Sigmoid colon (tissue), 7 donors: Measurements from ENCODE around the gene LRRC10. TPM values are rescaled to one million over a fixed set of nuclear protein-coding genes. Genes with fewer than 3 reads are reported as not detected.
"Not testable (repeated sequence)": the region's sequence is repeated elsewhere in the genome, so short reads cannot be mapped to it uniquely, and the experiment has no call there.

Source experiments
- DNase-seq: peaks from one replicate; pipeline ENCODE4 v3.0.0-alpha.2; 2019
- H3K27ac ChIP-seq, 4 donors: fragments of 200-600 bp; sonication (generic); one replicate each; pipeline ENCODE4 v1.5.1; 2016 to 2019; ENCODE audit warnings: mild to moderate bottlenecking in 1 of 4
- H3K27me3 ChIP-seq, 3 donors: fragments of 200-600 bp; sonication (generic); one replicate each; pipeline ENCODE4 v1.5.1; 2019; ENCODE audit warnings: mild to moderate bottlenecking in 1 of 3
- H3K36me3 ChIP-seq, 4 donors: fragments of 200-600 bp; sonication (generic); one replicate each; pipeline ENCODE4 v1.5.1; 2016 to 2019
- H3K4me1 ChIP-seq, 4 donors: fragments of 200-600 bp; sonication (generic); one replicate each; pipeline ENCODE4 v1.5.1; 2017 to 2019
- H3K4me3 ChIP-seq, 4 donors: fragments of 200-600 bp; sonication (generic); one replicate each; pipeline ENCODE4 v1.5.1; 2017 to 2019; ENCODE audit warnings: mild to moderate bottlenecking in 2 of 4, moderate library complexity in 1 of 4
- H3K9me3 ChIP-seq, 4 donors: fragments of 200-600 bp in 3 of 4; sonication (generic) in 3 of 4; one replicate each; pipeline versions ENCODE4 v1.5.1 to v1.6.1; 2013 to 2019
- EP300 ChIP-seq, 4 donors: sonication (generic); formaldehyde crosslinking; IDR thresholded peaks; one replicate each; pipeline ENCODE4 v1.6.1; 2017; ENCODE audit warnings: antibody characterized with exemption in 4 of 4
- POLR2A ChIP-seq, 2 donors: fragments of 450-650 bp; IDR thresholded peaks; one replicate each; pipeline ENCODE4 v1.6.1; 2016; ENCODE audit warnings: antibody characterized with exemption in 2 of 2, mild to moderate bottlenecking in 2 of 2, moderate library complexity in 2 of 2
- POLR2AphosphoS5 ChIP-seq, 4 donors: sonication (generic); formaldehyde crosslinking; IDR thresholded peaks; one replicate each; pipeline ENCODE4 v1.6.1; 2017; ENCODE audit warnings: antibody characterized with exemption in 4 of 4
- WGBS, 2 donors: extraction: QIAGEN DNeasy Blood & Tissue Kit; methylation state at CpG; one replicate each; pipeline ENCODE4 v1.1.7; 2013; 5-methylcytosine and 5-hydroxymethylcytosine counted together
- intact Hi-C: fragments of 100-400 bp; cut with DNase I; formaldehyde crosslinking; loops from one replicate; pipeline ENCODE4 v1.15.1; 2023
- polyA plus RNA-seq, 3 donors: library from polyadenylated mRNA; stranded (reverse); fragments of 200-250 nt; gene quantifications; one replicate each; pipeline ENCODE4 v1.2.3, GENCODE V29; 2013
- total RNA-seq, 4 donors: library from RNA; depleted of rRNA; stranded (reverse); fragments of >200 nt; gene quantifications; one replicate each; pipeline ENCODE4 v1.1.0, GENCODE V29; 2016
- TF ChIP-seq, protein P1 (sequence below), 4 experiments: fragments of 450-650 bp in 3 of 4; fragments of 200-600 bp in 1 of 4; IDR thresholded peaks; one replicate each; pipeline ENCODE4 v1.5.1; 2016 to 2019; ENCODE audit warnings: antibody characterized with exemption in 4 of 4, mild to moderate bottlenecking in 3 of 4, moderate library complexity in 2 of 4
- donor health status: healthy with polysubstance abuse.
- donor health status: Bipolar disorder and iron deficiency.
- donor health status: healthy.

LRRC10 gene
- total and polyA plus RNA-seq, 7 donors = under 0.01 to 0.01 TPM; not detected in 5

DNA sequence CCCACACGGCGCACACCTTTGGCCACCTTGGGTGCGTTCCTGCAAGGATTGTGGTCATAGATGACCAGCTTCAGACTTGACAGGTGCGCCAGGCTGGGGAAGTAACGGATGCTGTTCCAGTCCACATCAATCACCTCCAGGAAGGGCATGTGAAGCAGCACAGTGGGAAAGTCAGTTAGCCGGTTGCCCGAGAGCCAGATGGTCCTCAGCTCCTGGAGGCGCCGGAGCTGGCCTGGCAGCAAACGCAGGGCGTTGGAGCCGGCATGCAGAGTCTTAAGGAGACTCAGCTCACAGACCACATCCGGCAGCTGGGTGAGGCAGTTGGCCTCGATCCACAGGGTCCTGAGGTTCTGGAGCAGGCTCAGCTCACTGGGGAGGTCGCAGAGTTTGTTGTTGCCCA, 581 bp downstream of the LRRC10 start:
- DNase-seq = no peak
- Histone ChIP-seq H3K36me3 (no peaks in the 10 kb centered on the region), H3K4me3 (no peak overlapping the region), H3K9me3 (no peaks in the 10 kb centered on the region), H3K27ac (no peak overlapping the region), H3K4me1 (no peaks in the 10 kb centered on the region), H3K27me3 (no peaks in the 10 kb centered on the region)
- 93 to 94% methylated on average over 15 of the region's 15 CpGs for WGBS, 2 donors
- TF ChIP-seq, protein P1, sequence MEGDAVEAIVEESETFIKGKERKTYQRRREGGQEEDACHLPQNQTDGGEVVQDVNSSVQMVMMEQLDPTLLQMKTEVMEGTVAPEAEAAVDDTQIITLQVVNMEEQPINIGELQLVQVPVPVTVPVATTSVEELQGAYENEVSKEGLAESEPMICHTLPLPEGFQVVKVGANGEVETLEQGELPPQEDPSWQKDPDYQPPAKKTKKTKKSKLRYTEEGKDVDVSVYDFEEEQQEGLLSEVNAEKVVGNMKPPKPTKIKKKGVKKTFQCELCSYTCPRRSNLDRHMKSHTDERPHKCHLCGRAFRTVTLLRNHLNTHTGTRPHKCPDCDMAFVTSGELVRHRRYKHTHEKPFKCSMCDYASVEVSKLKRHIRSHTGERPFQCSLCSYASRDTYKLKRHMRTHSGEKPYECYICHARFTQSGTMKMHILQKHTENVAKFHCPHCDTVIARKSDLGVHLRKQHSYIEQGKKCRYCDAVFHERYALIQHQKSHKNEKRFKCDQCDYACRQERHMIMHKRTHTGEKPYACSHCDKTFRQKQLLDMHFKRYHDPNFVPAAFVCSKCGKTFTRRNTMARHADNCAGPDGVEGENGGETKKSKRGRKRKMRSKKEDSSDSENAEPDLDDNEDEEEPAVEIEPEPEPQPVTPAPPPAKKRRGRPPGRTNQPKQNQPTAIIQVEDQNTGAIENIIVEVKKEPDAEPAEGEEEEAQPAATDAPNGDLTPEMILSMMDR (IDR thresholded peaks at IDR 0.05) = no peak
- TF ChIP-seq POLR2AphosphoS5 (IDR thresholded peaks at IDR 0.05) = no peak
- TF ChIP-seq POLR2A (IDR thresholded peaks at IDR 0.05) = no peak
- no peak for TF ChIP-seq EP300 (IDR thresholded peaks at IDR 0.05)
- intact Hi-C loops = no loop called here

GRCh38 chr12:69608114-69608513, 2.6 kb downstream of the LRRC10 start:
- H3K36me3 ChIP-seq = peaks cover 0 to 6% (median 2%) of the 10 kb centered on the region in 4 donors
- intact Hi-C loops = no loop called here
- no peaks in the 10 kb centered on the region for H3K4me1 ChIP-seq
- WGBS, 2 donors = 76 to 77% methylated on average over 2 of the region's 2 CpGs
- no peak for TF ChIP-seq POLR2A (IDR thresholded peaks at IDR 0.05)
- no peak for TF ChIP-seq EP300 (IDR thresholded peaks at IDR 0.05)
- no peak for TF ChIP-seq POLR2AphosphoS5 (IDR thresholded peaks at IDR 0.05)
- TF ChIP-seq, protein P1 (IDR thresholded peaks at IDR 0.05) = no peak
- H3K9me3 ChIP-seq = no peaks in the 10 kb centered on the region
- H3K4me3 ChIP-seq = no peak overlapping the region
- no peak for DNase-seq
- H3K27ac ChIP-seq = no peak overlapping the region
- no peaks in the 10 kb centered on the region for H3K27me3 ChIP-seq

DNA sequence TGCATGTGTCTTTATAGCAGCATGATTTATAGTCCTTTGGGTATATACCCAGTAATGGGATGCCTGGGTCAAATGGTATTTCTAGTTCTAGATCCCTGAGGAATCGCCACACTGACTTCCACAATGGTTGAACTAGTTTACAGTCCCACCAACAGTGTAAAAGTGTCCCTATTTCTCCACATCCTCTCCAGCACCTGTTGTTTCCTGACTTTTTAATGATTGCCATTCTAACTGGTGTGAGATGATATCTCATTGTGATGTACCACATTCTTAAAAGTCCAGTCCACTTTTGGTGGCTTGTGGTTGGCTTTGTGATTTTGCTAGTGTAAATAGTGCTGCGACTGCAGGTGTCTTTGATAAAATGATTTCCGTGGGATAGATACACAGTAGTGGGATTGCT, 6.4 kb downstream of the LRRC10 start:
- H3K36me3 ChIP-seq = peaks cover 11 to 44% (median 23%) of the 10 kb centered on the region in 4 donors
- WGBS, 2 donors = 76 to 90% methylated on average over 2 of the region's 3 CpGs
- H3K4me1 ChIP-seq, intact Hi-C loops, H3K4me3 ChIP-seq, DNase-seq, H3K9me3 ChIP-seq, H3K27ac ChIP-seq, H3K27me3 ChIP-seq: not testable (repeated sequence)

- H3K4me1 ChIP-seq, H3K27me3 ChIP-seq, H3K9me3 ChIP-seq, intact Hi-C loops, H3K27ac ChIP-seq, DNase-seq, H3K4me3 ChIP-seq: not testable (repeated sequence)
- 96 to 98% methylated on average over 5 to 6 of the region's 6 CpGs for WGBS, 2 donors
- peaks cover 17 to 51% (median 30%) of the 10 kb centered on the region in 4 donors for H3K36me3 ChIP-seq
These were observed 7.2 kb downstream of the LRRC10 start for GRCh38 chr12:69603556-69603955.

DNA sequence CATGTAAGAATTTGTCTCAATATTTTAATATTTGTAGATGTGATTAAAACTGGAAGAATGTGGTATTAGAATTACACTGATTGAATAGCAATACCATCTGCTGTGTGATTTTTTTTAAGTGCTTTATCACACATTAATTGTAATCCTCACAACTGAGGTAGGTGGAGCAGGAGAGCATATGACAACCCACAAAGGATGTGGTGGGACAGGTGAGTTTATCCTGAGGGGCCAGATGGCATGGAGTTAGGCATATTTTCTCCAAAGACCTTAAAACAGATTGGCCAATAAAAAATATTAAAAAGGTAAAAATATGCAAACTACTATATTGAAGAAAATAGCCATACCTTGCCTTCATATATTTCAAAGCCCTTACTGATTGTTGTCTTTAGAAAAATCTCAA, 7.8 kb downstream of the LRRC10 start:
- Histone ChIP-seq H3K27me3 (no peaks in the 10 kb centered on the region), H3K27ac (no peak overlapping the region), H3K36me3 (peaks cover 22 to 57% (median 35%) of the 10 kb centered on the region in 4 donors), H3K9me3 (no peaks in the 10 kb centered on the region), H3K4me1 (no peaks in the 10 kb centered on the region), H3K4me3 (no peak overlapping the region)
- TF ChIP-seq POLR2AphosphoS5 (IDR thresholded peaks at IDR 0.05) = no peak
- no peak for TF ChIP-seq EP300 (IDR thresholded peaks at IDR 0.05)
- TF ChIP-seq, protein P1 (IDR thresholded peaks at IDR 0.05) = no peak
- no peak for TF ChIP-seq POLR2A (IDR thresholded peaks at IDR 0.05)
- intact Hi-C loops = no loop called here
- DNase-seq = no peak

DNA sequence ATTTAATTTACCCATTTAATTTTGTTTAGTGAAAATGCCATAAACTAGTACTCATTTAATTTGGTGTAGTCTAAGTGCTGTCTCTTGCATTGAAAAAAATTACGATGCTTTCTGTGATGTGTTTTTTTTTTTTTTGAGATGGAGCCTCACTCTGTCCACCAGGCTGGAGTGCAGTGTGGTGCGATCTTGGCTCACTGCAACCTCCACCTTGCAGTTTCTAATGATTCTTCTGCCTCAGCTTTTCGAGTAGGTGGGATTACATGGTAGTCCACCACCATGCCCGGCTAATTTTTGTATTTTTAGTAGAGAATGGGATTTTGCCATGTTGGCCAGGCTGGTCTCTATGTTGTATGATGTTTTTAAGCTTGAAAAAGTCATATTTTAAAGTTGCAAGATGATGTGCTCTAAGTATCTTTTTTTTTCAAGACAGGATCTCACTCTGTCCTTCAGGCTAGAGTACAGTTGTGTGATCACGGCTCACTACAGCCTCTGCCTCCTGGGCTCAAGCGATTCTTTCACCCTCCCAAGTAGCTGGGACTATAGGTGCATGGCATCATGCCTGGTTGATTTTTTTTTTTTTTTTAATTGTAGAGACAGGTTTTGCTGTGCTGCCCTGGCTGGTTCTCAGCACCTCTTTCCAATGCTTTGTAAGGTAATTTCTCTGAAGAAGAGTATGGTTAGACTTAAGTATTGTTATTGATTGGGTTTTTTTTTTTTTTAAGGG, 8.6 kb downstream of the LRRC10 start:
- TF ChIP-seq EP300 (IDR thresholded peaks at IDR 0.05) = no peak
- TF ChIP-seq, protein P1 (IDR thresholded peaks at IDR 0.05) = no peak
- TF ChIP-seq POLR2A (IDR thresholded peaks at IDR 0.05) = no peak
- TF ChIP-seq POLR2AphosphoS5 (IDR thresholded peaks at IDR 0.05) = no peak
- 93% methylated on average over 6 of the region's 6 CpGs for WGBS, 2 donors
- Histone ChIP-seq H3K27ac (no peak overlapping the region), H3K4me1 (no peaks in the 10 kb centered on the region), H3K9me3 (no peaks in the 10 kb centered on the region), H3K36me3 (peaks cover 31 to 66% (median 43%) of the 10 kb centered on the region in 4 donors), H3K4me3 (no peak overlapping the region), H3K27me3 (no peaks in the 10 kb centered on the region)
- intact Hi-C loops = no loop called here
- DNase-seq = no peak
